GM23338 (cell line): ENCODE measurements around the gene ARL8B. TPM values are rescaled to one million over a fixed set of nuclear protein-coding genes. Genes with fewer than 3 reads are reported as not detected.

Source experiments
- ATAC-seq: fragments of 200-7000 bp; cut with Tn5 transposase; 3 replicates; pipeline ENCODE4 v1.9.1; 2020
- DNase-seq: peaks from one replicate; pipeline ENCODE4 v3.0.0-alpha.2; 2015; ENCODE audit warnings: low spot score
- H2AFZ ChIP-seq: fragments of 200-600 bp; sonication (generic); 2 replicates; pipeline ENCODE4 v1.8.0; 2016; ENCODE audit warnings: antibody characterized with exemption, mild to moderate bottlenecking, moderate library complexity
- H3F3A ChIP-seq: fragments of 200-600 bp; sonication (generic); replicated peaks from 2 replicates; pipeline ENCODE4 v1.8.0; 2017; ENCODE audit warnings: antibody characterized with exemption, mixed run types, low read depth
- H3K27ac ChIP-seq: fragments of 200-600 bp; sonication (generic); 2 replicates; pipeline ENCODE4 v1.6.1; 2016; ENCODE audit warnings: low read depth
- H3K27me3 ChIP-seq: fragments of 200-600 bp; sonication (generic); 2 replicates; pipeline ENCODE4 v1.8.0; 2016; ENCODE audit warnings: mild to moderate bottlenecking, mixed run types, moderate library complexity; ENCODE audit not compliant: insufficient read depth
- H3K36me3 ChIP-seq: fragments of 200-600 bp; sonication (generic); 2 replicates; pipeline ENCODE4 v1.8.0; 2016; ENCODE audit warnings: mild to moderate bottlenecking; ENCODE audit not compliant: insufficient read depth
- H3K4me1 ChIP-seq: fragments of 200-600 bp; sonication (generic); 2 replicates; pipeline ENCODE4 v1.8.0; 2016; ENCODE audit warnings: mild to moderate bottlenecking, moderate library complexity; ENCODE audit not compliant: insufficient read depth
- H3K4me2 ChIP-seq: fragments of 200-600 bp; sonication (generic); 2 replicates; pipeline ENCODE4 v1.7.1; 2017; ENCODE audit warnings: mixed run types
- H3K4me3 ChIP-seq: fragments of 200-600 bp; sonication (generic); 2 replicates; pipeline ENCODE4 v1.6.1; 2016; ENCODE audit warnings: mixed run types
- H3K79me2 ChIP-seq: fragments of 200-600 bp; sonication (generic); replicated peaks from 2 replicates; pipeline ENCODE4 v1.8.0; 2017; ENCODE audit warnings: mild to moderate bottlenecking; ENCODE audit not compliant: insufficient read depth
- H3K9me2 ChIP-seq: fragments of 200-600 bp; sonication (generic); 2 replicates; pipeline ENCODE4 v1.8.0; 2017; ENCODE audit not compliant: insufficient read depth
- H4K20me1 ChIP-seq: fragments of 200-600 bp; sonication (generic); replicated peaks from 2 replicates; pipeline ENCODE4 v1.8.0; 2017; ENCODE audit warnings: mild to moderate bottlenecking; ENCODE audit not compliant: insufficient read depth
- H3K27ac Mint-ChIP-seq: 2 replicates; pipeline ENCODE4 v1.8.0; 2020; ENCODE audit warnings: inconsistent platforms, mild to moderate bottlenecking, moderate library complexity, mixed read lengths
- H3K27me3 Mint-ChIP-seq: 3 replicates; pipeline ENCODE4 v1.8.0; 2022; ENCODE audit warnings: low read depth, mild to moderate bottlenecking, moderate library complexity, mixed read lengths, inconsistent platforms; ENCODE audit not compliant: insufficient read depth, poor library complexity
- H3K36me3 Mint-ChIP-seq: 3 replicates; pipeline ENCODE4 v1.8.0; 2021; ENCODE audit warnings: low read depth, mild to moderate bottlenecking, inconsistent platforms, moderate library complexity, mixed read lengths
- H3K4me1 Mint-ChIP-seq: 3 replicates; pipeline ENCODE4 v1.8.0; 2020; ENCODE audit warnings: mild to moderate bottlenecking, inconsistent platforms, mixed read lengths
- H3K4me3 Mint-ChIP-seq: 3 replicates; pipeline ENCODE4 v1.8.0; 2021; ENCODE audit warnings: moderate library complexity, mild to moderate bottlenecking, inconsistent platforms, mixed read lengths
- H3K9me3 Mint-ChIP-seq: 3 replicates; pipeline ENCODE4 v1.8.0; 2020; ENCODE audit warnings: moderate library complexity, mild to moderate bottlenecking, inconsistent platforms, mixed read lengths
- CREB1 ChIP-seq: fragments of 250-450 bp; sonication (Bioruptor Pico); IDR thresholded peaks from 2 replicates; pipeline ENCODE4 v1.5.0; 2020; ENCODE audit warnings: low read depth, mild to moderate bottlenecking, moderate library complexity
- CTCF ChIP-seq, 2 experiments: fragments of 200-600 bp in 1 of 2; sonication (generic) in 1 of 2; conservative IDR thresholded peaks; 2 replicates each; pipeline versions ENCODE4 v1.5.1 to v1.6.1; 2016 to 2017; ENCODE audit warnings: antibody characterized with exemption in 2 of 2, low read depth in 2 of 2, mild to moderate bottlenecking in 2 of 2, moderate library complexity in 1 of 2
- ETS1 ChIP-seq: IDR thresholded peaks from 2 replicates; pipeline ENCODE4 v1.6.1; 2016; ENCODE audit warnings: antibody characterized with exemption
- EZH2 ChIP-seq: fragments of 200-600 bp; sonication (generic); IDR thresholded peaks from one replicate; pipeline ENCODE4 v1.8.0; 2017; ENCODE audit warnings: antibody characterized with exemption, mild to moderate bottlenecking, low read depth; ENCODE audit not compliant: unreplicated experiment
- EZH2phosphoT487 ChIP-seq: fragments of 200-600 bp; sonication (generic); IDR thresholded peaks from one replicate; pipeline ENCODE4 v1.8.1; 2018; ENCODE audit warnings: antibody characterized with exemption; ENCODE audit not compliant: unreplicated experiment
- JUNB ChIP-seq: IDR thresholded peaks from one replicate; pipeline ENCODE4 v1.6.1; 2016; ENCODE audit warnings: antibody characterized with exemption; ENCODE audit not compliant: unreplicated experiment
- NANOG ChIP-seq: IDR thresholded peaks from 2 replicates; pipeline ENCODE4 v1.6.1; 2016; ENCODE audit warnings: antibody characterized with exemption, borderline replicate concordance
- POLR2AphosphoS5 ChIP-seq: IDR thresholded peaks from 2 replicates; pipeline ENCODE4 v1.6.1; 2016; ENCODE audit warnings: antibody characterized with exemption, low read depth
- REST ChIP-seq: IDR thresholded peaks from one replicate; pipeline ENCODE4 v1.6.1; 2018; ENCODE audit warnings: antibody characterized with exemption; ENCODE audit not compliant: unreplicated experiment
- STAT1 ChIP-seq: IDR thresholded peaks from one replicate; pipeline ENCODE4 v1.6.1; 2016; ENCODE audit warnings: antibody characterized with exemption; ENCODE audit not compliant: unreplicated experiment
- ZNF114 ChIP-seq: fragments of 250-450 bp; sonication (Bioruptor Pico); IDR thresholded peaks from 2 replicates; pipeline ENCODE4 v1.5.0; 2020; ENCODE audit warnings: mild to moderate bottlenecking, moderate library complexity
- ZNF331 ChIP-seq: fragments of 250-450 bp; sonication (Bioruptor Pico); IDR thresholded peaks from 2 replicates; pipeline ENCODE4 v1.5.0; 2020; ENCODE audit warnings: low read depth, mild to moderate bottlenecking, moderate library complexity
- ZNF462 ChIP-seq: fragments of 250-450 bp; sonication (Bioruptor Pico); IDR thresholded peaks from 2 replicates; pipeline ENCODE4 v1.5.0; 2020; ENCODE audit warnings: mild to moderate bottlenecking, moderate library complexity
- polyA plus RNA-seq: library from polyadenylated mRNA; unstranded; fragments of >200 nt; fragmentation: Nextera tagmentation; extraction: Ambion mirVana; gene quantifications from 2 replicates; pipeline ENCODE4 v1.2.1, GENCODE V29; 2016
- total RNA-seq: library from RNA; depleted of rRNA; stranded (reverse); fragments of >200 nt; shearing (Covaris generic); gene quantifications from 2 replicates; pipeline ENCODE4 v1.2.3, GENCODE V29; 2014

ARL8B gene
- total and polyA plus RNA-seq, 2 experiments from 2014 or later: 25.5 to 40.8 TPM

- Histone ChIP-seq H2AFZ (no peak overlapping the region; the same call in 1 of the 2 replicates), H3K4me3 (no peak overlapping the region), H3K79me2 (no peaks in the 10 kb centered on the region), H3K4me1 (no peaks in the 10 kb centered on the region), H3K27ac (no peak overlapping the region), H3F3A (no peaks in the 10 kb centered on the region), H3K36me3 (no peaks in the 10 kb centered on the region), H3K4me2 (no peak overlapping the region), H3K27me3 (no peaks in the 10 kb centered on the region), H3K9me2 (peaks cover 6% of the 10 kb centered on the region; the same call in 1 of the 2 replicates), H4K20me1 (no peaks in the 10 kb centered on the region)
- Mint-ChIP-seq H3K27ac (no peak overlapping the region), H3K4me1 (peaks cover 5% of the 10 kb centered on the region; the same call in 1 of the 3 replicates), H3K9me3 (no peaks in the 10 kb centered on the region; the same call in 2 of the 3 replicates), H3K36me3 (no peaks in the 10 kb centered on the region), H3K27me3 (peaks cover 2% of the 10 kb centered on the region), H3K4me3 (no peak overlapping the region)
- ATAC-seq: no peak
- no peak for DNase-seq
- TF ChIP-seq EZH2phosphoT487 (no peak), NANOG (no peak), REST (no peak), ETS1 (no peak), CREB1 (CRISPR knock-in tag) (no peak), ZNF331 (CRISPR knock-in tag) (no peak), ZNF114 (no peak), ZNF462 (CRISPR knock-in tag) (no peak), JUNB (no peak), POLR2AphosphoS5 (no peak), EZH2 (no peak), STAT1 (no peak), CTCF (conservative IDR thresholded peaks at IDR 0.05; ENCODE audit: low read depth in 2 of 2) (no peak)
Observed at GRCh38 chr3:5086708-5087107, 35.4 kb upstream of the ARL8B start.
